Stimulated activated CD4-positive, alpha-beta T cell treated with anti-CD3 and anti-CD28 coated beads, Interleukin-2, amount 100 ng/mL, for 4 hours (primary cell): Measurements from ENCODE around the gene PLCB4.

ENCODE experiments used
- DNase-seq: peaks from one replicate; pipeline ENCODE4 v3.0.0-alpha.2; 2020; ENCODE audit warnings: low read depth

PLCB4 gene

GRCh38 chr20:9323622-9324021 is 254.7 kb downstream of the PLCB4 start:
- no peak for DNase-seq

DNA sequence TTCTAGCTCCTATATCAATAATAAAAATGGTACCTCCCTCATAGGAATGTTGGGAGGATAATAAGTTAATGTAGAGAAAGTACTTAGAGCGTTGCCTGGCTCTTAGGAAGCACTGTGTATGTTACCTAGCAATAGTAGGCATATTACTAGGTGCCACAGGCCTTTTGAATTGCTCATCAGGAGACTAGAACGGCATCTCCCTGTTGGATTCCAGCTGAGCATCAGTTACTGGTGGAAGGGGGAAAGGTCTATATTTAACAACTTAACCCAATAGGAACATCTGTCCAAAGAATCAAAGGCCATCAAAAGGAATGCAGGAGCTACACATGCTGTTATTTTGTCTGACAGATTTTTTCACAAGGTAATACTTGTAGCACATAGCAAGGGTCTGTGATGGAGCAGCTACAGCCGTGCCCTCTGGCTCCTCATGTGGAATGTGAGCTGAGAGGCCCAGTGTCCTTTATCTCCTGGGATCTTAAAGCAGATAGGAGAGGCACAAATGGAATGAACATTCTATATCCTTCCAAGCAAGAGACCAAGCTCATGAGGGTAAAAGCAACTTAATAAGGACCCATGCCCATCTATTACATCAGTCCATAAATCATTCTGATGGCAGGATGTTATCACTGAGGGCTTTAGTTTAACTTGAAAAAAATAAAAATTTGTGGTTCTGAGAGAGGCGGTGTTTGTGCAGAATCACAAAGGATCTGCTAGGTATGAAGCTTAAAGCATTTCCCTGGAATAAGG is 260.6 kb downstream of the PLCB4 start:
- DNase-seq, result no peak

GRCh38 chr20:9330151-9330550 is 261.3 kb downstream of the PLCB4 start:
- no peak for DNase-seq

GRCh38 chr20:9331707-9332435 is 263.0 kb downstream of the PLCB4 start:
- no peak for DNase-seq

DNA sequence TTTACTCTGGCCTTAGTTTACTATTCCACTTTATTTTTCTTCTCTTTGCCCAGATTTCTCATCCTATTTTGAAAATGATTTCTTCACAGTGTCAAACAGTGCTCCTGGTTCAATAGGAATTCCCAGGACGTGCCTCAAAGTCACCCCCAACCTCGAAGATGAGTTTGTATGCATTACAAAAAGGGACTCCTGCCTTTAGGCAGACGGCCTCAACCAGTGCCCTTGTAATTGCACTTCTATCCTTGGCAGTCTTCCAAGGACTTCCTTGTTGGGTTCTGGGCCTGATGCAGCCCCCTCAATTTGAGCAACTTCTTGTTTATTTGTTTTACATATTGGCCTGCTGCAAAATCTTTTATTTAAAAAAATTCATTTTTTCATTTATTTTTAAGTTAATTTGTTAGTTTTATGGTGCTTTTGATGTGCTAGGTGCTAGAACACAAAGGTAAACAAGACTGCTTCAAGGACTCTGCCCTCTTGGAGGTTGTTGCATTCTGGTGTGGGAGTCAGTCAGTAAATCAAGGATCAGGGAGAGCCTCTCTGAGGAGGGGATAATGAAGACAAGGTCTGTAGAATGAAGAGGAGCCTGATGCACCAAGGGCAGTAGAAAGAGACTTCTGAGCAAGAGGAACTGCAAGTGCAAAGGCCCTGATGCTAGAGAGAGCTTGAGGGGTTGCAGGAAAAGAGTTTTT is 264.0 kb downstream of the PLCB4 start:
- no peak for DNase-seq

- no peak for DNase-seq
Measured at GRCh38 chr20:9334866-9335265, 266.0 kb downstream of the PLCB4 start.

- DNase-seq, result no peak
Measured at GRCh38 chr20:9338101-9338500, 269.2 kb downstream of the PLCB4 start.

DNA sequence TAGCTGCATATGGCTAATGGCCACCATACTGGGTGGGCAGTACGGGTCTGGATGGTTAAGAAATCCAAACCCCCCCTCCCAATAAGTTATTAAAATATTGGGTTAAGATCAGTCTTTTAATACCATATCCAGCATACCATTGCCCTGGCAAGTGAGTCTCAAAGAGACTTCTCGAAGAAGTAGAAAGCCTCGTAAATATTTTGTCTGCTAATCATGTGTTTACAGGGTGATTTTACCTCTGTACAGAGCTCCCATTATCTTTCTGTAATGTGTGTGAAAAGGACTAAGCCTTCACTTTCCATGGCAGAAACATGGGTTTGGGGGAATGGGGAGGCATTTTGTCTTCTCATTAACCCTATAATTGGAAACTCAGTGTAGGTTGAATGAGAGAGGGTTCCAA is 270.8 kb downstream of the PLCB4 start:
- DNase-seq, result no peak

DNA sequence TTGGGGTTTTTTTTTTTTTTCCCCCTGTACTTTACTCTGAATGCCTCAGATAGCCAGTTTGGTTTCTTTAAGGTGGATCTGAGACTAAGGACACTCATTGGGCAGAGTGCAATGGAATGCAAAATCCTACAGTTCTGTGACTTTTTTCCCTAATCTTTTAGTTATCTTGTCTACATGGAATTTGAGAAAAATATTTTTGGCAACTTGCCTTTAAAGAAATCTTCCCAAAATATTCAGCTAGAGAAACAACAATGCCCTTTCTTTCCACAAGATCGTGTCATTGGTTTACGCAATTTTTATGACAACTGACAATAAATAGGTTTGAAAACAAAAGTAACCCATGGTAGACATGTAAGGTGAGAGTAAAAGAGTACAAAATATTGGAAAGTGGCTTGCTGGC is 273.8 kb downstream of the PLCB4 start:
- DNase-seq, result no peak

DNA sequence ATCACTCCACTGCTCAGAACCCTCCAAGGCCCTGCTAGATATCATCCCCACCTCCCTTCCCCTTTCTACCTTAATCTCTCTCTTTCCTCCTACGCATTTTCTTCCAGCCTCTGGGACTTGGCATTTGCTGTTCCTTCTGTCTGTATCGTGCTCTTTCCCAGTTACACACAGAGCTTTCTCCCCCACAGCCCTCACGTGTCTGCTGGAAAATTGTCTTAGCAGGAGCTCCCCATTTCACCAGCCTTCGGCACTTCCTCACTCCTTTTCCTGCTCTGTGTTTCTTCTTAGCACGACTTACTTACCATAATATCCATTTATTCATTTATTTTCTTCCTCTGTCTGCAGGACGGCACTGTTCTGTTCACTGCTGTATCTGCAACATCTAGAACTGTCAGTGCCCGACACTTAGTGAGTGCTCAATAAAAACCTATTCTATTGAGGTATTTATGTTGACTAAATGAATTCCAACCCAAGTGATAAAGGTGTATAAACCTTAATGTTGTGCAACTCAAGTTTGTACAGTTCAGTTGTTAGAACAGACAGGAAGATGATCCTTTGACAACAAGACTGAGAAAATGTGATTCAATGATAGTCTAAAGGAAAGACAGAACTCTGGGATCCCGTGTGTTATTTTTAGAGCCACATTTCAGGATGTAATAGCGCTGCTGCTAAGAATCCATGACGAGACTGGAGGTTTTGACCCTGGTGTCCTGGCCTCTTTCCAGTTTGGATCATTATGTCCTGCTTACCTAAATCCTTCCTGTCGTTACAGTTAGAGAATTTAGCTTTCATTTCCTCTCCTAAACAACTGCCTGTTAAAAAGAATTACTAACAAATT is 275.4 kb downstream of the PLCB4 start:
- no peak for DNase-seq

DNA sequence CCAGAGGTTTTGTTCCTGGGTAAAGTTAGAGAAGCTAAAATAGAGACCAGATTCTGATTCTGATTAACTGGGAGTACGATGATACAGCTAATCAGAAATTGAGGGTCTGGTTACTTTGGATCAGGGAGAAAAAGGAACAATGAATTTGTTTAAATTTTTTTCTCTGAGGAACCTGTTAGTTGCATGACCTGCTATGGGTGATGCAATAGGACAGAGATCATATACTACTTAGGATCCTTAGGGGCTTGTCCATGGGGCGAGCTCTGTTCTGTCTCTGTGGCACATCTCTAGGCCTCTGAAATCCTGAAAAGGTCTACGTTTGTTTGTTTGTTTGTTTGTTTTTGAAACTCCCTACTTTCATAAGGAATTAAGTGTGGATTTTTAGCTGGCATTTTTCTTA is 279.4 kb downstream of the PLCB4 start:
- DNase-seq, result no peak

DNA sequence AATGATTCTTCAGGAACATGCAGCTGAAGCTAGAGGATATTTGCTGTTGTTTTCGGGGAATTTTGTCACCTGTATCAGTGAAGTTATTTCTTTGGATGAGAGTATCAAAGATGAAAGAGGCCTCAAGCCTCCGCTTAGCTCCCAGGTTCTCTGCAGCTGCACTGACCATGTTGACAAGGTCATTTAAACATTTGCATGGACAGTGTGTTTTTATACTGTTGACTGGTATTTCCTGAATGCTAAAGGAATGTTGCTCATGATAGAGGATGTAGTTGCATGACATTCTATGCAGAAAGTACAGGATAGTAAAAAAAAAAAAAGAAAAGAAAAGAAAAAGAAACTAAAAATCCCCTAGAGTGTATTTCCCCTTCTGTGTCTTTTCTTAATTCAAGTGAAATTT is 279.9 kb downstream of the PLCB4 start:
- no peak for DNase-seq

GRCh38 chr20:9349249-9349648 is 280.4 kb downstream of the PLCB4 start:
- DNase-seq, result no peak

DNA sequence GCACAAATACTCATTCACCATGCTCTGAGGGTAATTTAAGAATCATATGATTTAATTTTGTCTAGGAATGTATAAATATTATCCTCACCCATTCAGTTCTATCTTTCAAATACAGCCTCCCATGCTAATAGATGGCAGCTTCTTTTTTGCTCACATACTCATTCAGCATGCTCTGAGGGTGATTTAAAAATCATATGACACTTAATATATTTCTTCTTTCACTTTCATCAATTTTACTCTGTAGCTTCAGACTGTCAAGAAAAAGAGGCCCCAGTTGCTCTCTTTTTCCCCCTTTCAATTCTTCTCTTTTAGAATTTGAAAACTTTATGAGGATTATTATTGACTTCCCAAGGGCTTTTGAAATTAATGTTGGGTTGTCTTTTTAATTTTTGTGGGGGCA is 283.9 kb downstream of the PLCB4 start:
- DNase-seq, result no peak

GRCh38 chr20:9353180-9353915 is 284.5 kb downstream of the PLCB4 start:
- DNase-seq, result no peak

DNA sequence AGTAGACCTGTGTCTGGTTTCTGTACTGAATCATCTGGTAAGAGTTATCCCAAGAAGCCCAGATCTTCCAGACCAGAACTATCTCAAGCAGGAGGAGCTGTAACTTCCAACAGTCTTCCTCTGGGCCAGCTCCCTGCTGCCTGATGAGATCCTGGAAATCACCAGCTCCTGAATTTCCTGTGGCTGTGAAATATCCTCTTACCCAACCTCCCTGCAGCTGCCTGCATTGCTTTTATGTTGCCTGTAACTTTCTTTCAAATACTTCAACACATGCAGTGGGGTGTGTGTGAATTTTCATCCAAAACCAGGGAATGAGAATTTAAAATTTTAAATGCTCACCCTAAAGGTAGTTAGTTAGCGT is 285.0 kb downstream of the PLCB4 start:
- no peak for DNase-seq

GRCh38 chr20:9354579-9354978 is 285.7 kb downstream of the PLCB4 start:
- no peak for DNase-seq

DNA sequence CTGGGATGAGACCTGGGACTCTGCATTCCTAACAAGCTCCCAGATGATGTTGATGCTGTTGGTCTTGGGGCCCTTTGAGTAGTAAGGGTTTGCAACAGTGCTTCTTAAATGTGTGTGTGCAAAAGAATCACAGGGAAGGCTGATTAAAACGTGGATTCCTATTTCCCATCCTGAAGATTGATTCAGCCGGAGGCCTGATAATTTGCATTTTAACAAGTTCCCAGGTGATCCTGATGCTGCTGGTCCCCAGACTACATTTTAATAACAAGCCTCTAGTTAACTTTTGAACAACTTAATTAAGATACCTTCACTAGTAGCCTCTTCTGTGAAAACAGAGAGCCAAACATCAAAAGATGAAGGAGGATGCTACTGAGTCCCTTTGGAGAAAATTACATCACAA is 289.1 kb downstream of the PLCB4 start:
- DNase-seq, result no peak

- no peak for DNase-seq
Measured at GRCh38 chr20:9359561-9360308, 290.8 kb downstream of the PLCB4 start.

- no peak for DNase-seq
Measured at GRCh38 chr20:9360431-9360830, 291.5 kb downstream of the PLCB4 start.

DNA sequence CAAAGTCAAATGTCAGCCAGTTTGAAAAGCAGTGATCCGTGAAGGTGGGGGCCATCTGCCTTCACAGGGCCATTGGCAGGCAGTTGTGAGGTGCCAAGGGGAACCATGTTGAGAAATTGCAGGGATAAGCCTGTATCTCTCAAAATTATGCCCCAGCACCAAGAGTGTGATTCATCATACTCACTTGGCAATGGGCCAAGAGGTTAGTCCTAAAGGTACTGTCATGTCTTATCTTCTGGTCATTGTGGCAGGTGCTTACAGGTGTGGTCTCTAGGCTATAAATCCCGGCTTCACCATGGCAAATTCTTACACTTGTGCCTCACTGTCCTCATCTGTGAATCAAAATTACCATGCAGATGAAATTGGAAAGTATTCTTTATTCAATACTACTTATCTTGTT is 294.8 kb downstream of the PLCB4 start:
- no peak for DNase-seq
